ENCODE results near the gene AK8. TPM values are rescaled to one million over a fixed set of nuclear protein-coding genes. Genes with fewer than 3 reads are reported as not detected.

AK8 gene
- total and polyA plus RNA-seq, 5 experiments from 2014 or later = 0.14 TPM; not detected in 4

- Mint-ChIP-seq H3K9me3 (no peaks in the 10 kb centered on the region), H3K36me3 (no peaks in the 10 kb centered on the region), H3K27me3 (no peaks in the 10 kb centered on the region), H3K4me3 (no peak overlapping the region), H3K27ac (no peak overlapping the region), H3K4me1 (peaks cover 0 to 7% (median 7%) of the 10 kb centered on the region in 4 donors)
- POLR2A ChIA-PET = no interaction called here
- no peak for DNase-seq
- no peak for ATAC-seq
These were observed 11.2 kb downstream of the AK8 start for GRCh38 chr9:132866898-132867297.

- H3K27ac Mint-ChIP-seq = no peak overlapping the region
- peaks cover 0 to 7% (median 7%) of the 10 kb centered on the region in 4 donors for H3K4me1 Mint-ChIP-seq
- H3K4me3 Mint-ChIP-seq = no peak overlapping the region
- H3K27me3 Mint-ChIP-seq = no peaks in the 10 kb centered on the region
- POLR2A ChIA-PET = no interaction called here
- ATAC-seq (no peak), DNase-seq (no peak)
- no peaks in the 10 kb centered on the region for H3K9me3 Mint-ChIP-seq
- H3K36me3 Mint-ChIP-seq = no peaks in the 10 kb centered on the region
These were observed 13.4 kb downstream of the AK8 start for GRCh38 chr9:132864691-132865090.

- ATAC-seq (no peak), DNase-seq (no peak)
- H3K4me1 Mint-ChIP-seq = peaks cover 0 to 7% (median 6%) of the 10 kb centered on the region in 4 donors
- H3K27me3 Mint-ChIP-seq = peaks cover 0 to 2% (median 0%) of the 10 kb centered on the region in 5 donors
- H3K9me3 Mint-ChIP-seq = no peaks in the 10 kb centered on the region
- no peak overlapping the region for H3K4me3 Mint-ChIP-seq
- POLR2A ChIA-PET = no interaction called here
- H3K36me3 Mint-ChIP-seq = no peaks in the 10 kb centered on the region
- H3K27ac Mint-ChIP-seq = no peak overlapping the region
These were observed 13.8 kb downstream of the AK8 start for GRCh38 chr9:132864277-132864676.

- H3K4me3 Mint-ChIP-seq = no peak overlapping the region
- H3K4me1 Mint-ChIP-seq = peaks cover 0 to 7% (median 6%) of the 10 kb centered on the region in 4 donors
- H3K27ac Mint-ChIP-seq = no peak overlapping the region
- ATAC-seq = no peak
- no peak for DNase-seq
- no peaks in the 10 kb centered on the region for H3K9me3 Mint-ChIP-seq
- POLR2A ChIA-PET = no interaction called here
- peaks cover 0 to 12% (median 0%) of the 10 kb centered on the region in 5 donors for H3K27me3 Mint-ChIP-seq
- H3K36me3 Mint-ChIP-seq = no peaks in the 10 kb centered on the region
These were observed 15.0 kb downstream of the AK8 start for GRCh38 chr9:132863096-132863495.

- H3K9me3 Mint-ChIP-seq = no peaks in the 10 kb centered on the region
- H3K27ac Mint-ChIP-seq = peak overlapping the region in 2 of 10 donors; percentile 33 to 52
- H3K36me3 Mint-ChIP-seq = no peaks in the 10 kb centered on the region
- POLR2A ChIA-PET = interaction anchor here (0.5 to 0.7 kb wide), 2 partner anchors 12 to 213 kb away, joined by 3 to 4 read pairs; no protein-coding TSS in a partner anchor
- H3K4me3 Mint-ChIP-seq = peak overlapping the region in 1 of 10 donors; percentile 41
- H3K4me1 Mint-ChIP-seq = peaks cover 0 to 7% (median 6%) of the 10 kb centered on the region in 4 donors
- DNase-seq = no peak
- peaks cover 0 to 13% (median 0%) of the 10 kb centered on the region in 5 donors for H3K27me3 Mint-ChIP-seq
- ATAC-seq = no peak
These were observed 15.6 kb downstream of the AK8 start for GRCh38 chr9:132862533-132862932.

- Mint-ChIP-seq H3K27ac (peak overlapping the region in 2 of 10 donors; percentile 13 to 68), H3K36me3 (no peaks in the 10 kb centered on the region), H3K4me1 (peaks cover 0 to 7% (median 6%) of the 10 kb centered on the region in 4 donors), H3K27me3 (peaks cover 0 to 16% (median 0%) of the 10 kb centered on the region in 5 donors), H3K9me3 (no peaks in the 10 kb centered on the region), H3K4me3 (no peak overlapping the region)
- no peak for ATAC-seq
- POLR2A ChIA-PET = interaction anchor here (0.5 kb wide), 1 partner anchor 11 kb away, joined by 4 read pairs; no protein-coding TSS in a partner anchor
- DNase-seq = no peak
These were observed 16.4 kb downstream of the AK8 start for GRCh38 chr9:132861666-132862065.

GRCh38 chr9:132858751-132859150, 19.3 kb downstream of the AK8 start:
- POLR2A ChIA-PET = no interaction called here
- peaks cover 6 to 14% (median 9%) of the 10 kb centered on the region in 4 donors for H3K4me1 Mint-ChIP-seq

GRCh38 chr9:132857616-132858342, 20.3 kb downstream of the AK8 start:
- Mint-ChIP-seq H3K36me3 (no peaks in the 10 kb centered on the region), H3K9me3 (no peaks in the 10 kb centered on the region), H3K27me3 (peaks cover 0 to 22% (median 1%) of the 10 kb centered on the region in 5 donors), H3K4me1 (peaks cover 6 to 13% (median 9%) of the 10 kb centered on the region in 4 donors), H3K4me3 (no peak overlapping the region), H3K27ac (no peak overlapping the region)
- ATAC-seq = no peak
- no peak for DNase-seq
- POLR2A ChIA-PET = no interaction called here

More at GRCh38 chr9:132858751-132859150, 19.3 kb downstream of the AK8 start:
- Mint-ChIP-seq H3K27ac (no peak overlapping the region), H3K27me3 (peaks cover 0 to 22% (median 1%) of the 10 kb centered on the region in 5 donors), H3K36me3 (no peaks in the 10 kb centered on the region), H3K4me3 (no peak overlapping the region), H3K9me3 (no peaks in the 10 kb centered on the region)
- DNase-seq (no peak), ATAC-seq (no peak)

- no peak for DNase-seq
- H3K4me3 Mint-ChIP-seq = no peak overlapping the region
- peak overlapping the region in 1 of 10 donors; percentile 74 for H3K27ac Mint-ChIP-seq
- POLR2A ChIA-PET = no interaction called here
- peaks cover 0 to 7% (median 6%) of the 10 kb centered on the region in 4 donors for H3K4me1 Mint-ChIP-seq
- no peaks in the 10 kb centered on the region for H3K36me3 Mint-ChIP-seq
- peaks cover 0 to 22% (median 1%) of the 10 kb centered on the region in 5 donors for H3K27me3 Mint-ChIP-seq
- no peaks in the 10 kb centered on the region for H3K9me3 Mint-ChIP-seq
- ATAC-seq = no peak
These were observed 21.1 kb downstream of the AK8 start for GRCh38 chr9:132857031-132857430.

GRCh38 chr9:132855904-132856303, 22.2 kb downstream of the AK8 start:
- H3K4me1 Mint-ChIP-seq = peaks cover 5 to 15% (median 10%) of the 10 kb centered on the region in 4 donors
- POLR2A ChIA-PET = no interaction called here
- no peak overlapping the region for H3K27ac Mint-ChIP-seq
- no peaks in the 10 kb centered on the region for H3K36me3 Mint-ChIP-seq
- peaks cover 0 to 22% (median 2%) of the 10 kb centered on the region in 5 donors for H3K27me3 Mint-ChIP-seq
- DNase-seq (no peak), ATAC-seq (no peak)
- H3K4me3 Mint-ChIP-seq = no peak overlapping the region
- H3K9me3 Mint-ChIP-seq = no peaks in the 10 kb centered on the region

GRCh38 chr9:132854832-132855231, 23.3 kb downstream of the AK8 start:
- H3K4me3 Mint-ChIP-seq = no peak overlapping the region
- H3K27ac Mint-ChIP-seq = peak overlapping the region in 1 of 10 donors; percentile 38
- no peak for DNase-seq
- POLR2A ChIA-PET = no interaction called here
- no peaks in the 10 kb centered on the region for H3K9me3 Mint-ChIP-seq
- ATAC-seq = no peak
- H3K36me3 Mint-ChIP-seq = no peaks in the 10 kb centered on the region
- peaks cover 7 to 21% (median 14%) of the 10 kb centered on the region in 4 donors for H3K4me1 Mint-ChIP-seq
- peaks cover 0 to 22% (median 2%) of the 10 kb centered on the region in 5 donors for H3K27me3 Mint-ChIP-seq

GRCh38 chr9:132853482-132853881, 24.6 kb downstream of the AK8 start:
- Mint-ChIP-seq H3K36me3 (no peaks in the 10 kb centered on the region), H3K4me1 (peaks cover 9 to 28% (median 20%) of the 10 kb centered on the region in 4 donors), H3K9me3 (no peaks in the 10 kb centered on the region), H3K27ac (no peak overlapping the region), H3K27me3 (peaks cover 0 to 12% (median 2%) of the 10 kb centered on the region in 5 donors), H3K4me3 (no peak overlapping the region)
- POLR2A ChIA-PET = no interaction called here
- DNase-seq (no peak), ATAC-seq (no peak)

- DNase-seq (peak in 2 of 10 donors; percentile 1 to 23), ATAC-seq (peak; percentile 45 to 56)
- Mint-ChIP-seq H3K27me3 (peaks cover 0 to 2% (median 0%) of the 10 kb centered on the region in 5 donors), H3K9me3 (no peaks in the 10 kb centered on the region), H3K27ac (peak overlapping the region in 9 of 10 donors; percentile 26 to 88 (median 79)), H3K4me1 (peaks cover 3 to 25% (median 17%) of the 10 kb centered on the region in 4 donors), H3K4me3 (peak overlapping the region in 9 of 10 donors; percentile 36 to 71 (median 49)), H3K36me3 (no peaks in the 10 kb centered on the region)
- POLR2A ChIA-PET = no interaction called here
These were observed 28.8 kb downstream of the AK8 start for GRCh38 chr9:132849185-132849706.

Data from naive thymus-derived CD8-positive, alpha-beta T cell (primary cell).